ENCODE results near the gene P2RY4.
"Not testable (repeated sequence)": the region's sequence is repeated elsewhere in the genome, so short reads cannot be mapped to it uniquely, and the experiment has no call there.

The P2RY4 gene

GRCh38 chrX:70240751-70241150, 19.3 kb downstream of the P2RY4 start:
- Histone ChIP-seq H3K36me3 (ENCODE audit: control insufficient read depth, insufficient read depth, low read length) (no peaks in the 10 kb centered on the region), H3K4me3 (ENCODE audit: low read depth, low read length) (no peak overlapping the region), H3K27me3 (ENCODE audit: control insufficient read depth, insufficient read depth, low read length) (no peaks in the 10 kb centered on the region), H3K4me1 (ENCODE audit: control insufficient read depth, insufficient read depth, low read length) (no peaks in the 10 kb centered on the region), H3K9me3 (ENCODE audit: control insufficient read depth, insufficient read depth, low read length) (peaks cover 2% of the 10 kb centered on the region), H3K9ac (ENCODE audit: low read depth, low read length) (no peak overlapping the region)

GRCh38 chrX:70234355-70234754, 25.6 kb downstream of the P2RY4 start, which contains the start of gene AWAT1:
Gene AWAT1, plus strand, starts transcription at chrX:70234655. Its CDS starts 41 bp downstream, at chrX:70234696.
- H3K4me1 ChIP-seq (ENCODE audit: control insufficient read depth, insufficient read depth, low read length) = no peaks in the 10 kb centered on the region
- peaks cover 2% of the 10 kb centered on the region for H3K9me3 ChIP-seq (ENCODE audit: control insufficient read depth, insufficient read depth, low read length)
- H3K27me3 ChIP-seq (ENCODE audit: control insufficient read depth, insufficient read depth, low read length) = no peaks in the 10 kb centered on the region
- no peaks in the 10 kb centered on the region for H3K36me3 ChIP-seq (ENCODE audit: control insufficient read depth, insufficient read depth, low read length)
- no peak within 1 kb of the TSS for H3K4me3 ChIP-seq (ENCODE audit: low read depth, low read length)
- H3K9ac ChIP-seq (ENCODE audit: low read depth, low read length) = no peak within 1 kb of the TSS

- Histone ChIP-seq H3K36me3 (ENCODE audit: control insufficient read depth, insufficient read depth, low read length) (no peaks in the 10 kb centered on the region), H3K4me1 (ENCODE audit: control insufficient read depth, insufficient read depth, low read length) (no peaks in the 10 kb centered on the region), H3K9me3 (ENCODE audit: control insufficient read depth, insufficient read depth, low read length) (no peaks in the 10 kb centered on the region), H3K4me3 (ENCODE audit: low read depth, low read length) (no peak overlapping the region), H3K9ac (ENCODE audit: low read depth, low read length) (no peak overlapping the region), H3K27me3 (ENCODE audit: control insufficient read depth, insufficient read depth, low read length) (no peaks in the 10 kb centered on the region)
Observed at GRCh38 chrX:70231666-70232065, 28.3 kb downstream of the P2RY4 start.

GRCh38 chrX:70226687-70227086, 33.3 kb downstream of the P2RY4 start:
- Histone ChIP-seq H3K4me1 (ENCODE audit: control insufficient read depth, insufficient read depth, low read length) (no peaks in the 10 kb centered on the region), H3K9ac (ENCODE audit: low read depth, low read length) (no peak overlapping the region), H3K27me3 (ENCODE audit: control insufficient read depth, insufficient read depth, low read length) (no peaks in the 10 kb centered on the region), H3K36me3 (ENCODE audit: control insufficient read depth, insufficient read depth, low read length) (no peaks in the 10 kb centered on the region), H3K9me3 (ENCODE audit: control insufficient read depth, insufficient read depth, low read length) (no peaks in the 10 kb centered on the region), H3K4me3 (ENCODE audit: low read depth, low read length) (no peak overlapping the region)

GRCh38 chrX:70226048-70226447, 34.0 kb downstream of the P2RY4 start:
- no peaks in the 10 kb centered on the region for H3K9me3 ChIP-seq (ENCODE audit: control insufficient read depth, insufficient read depth, low read length)
- H3K4me3 ChIP-seq (ENCODE audit: low read depth, low read length) = no peak overlapping the region
- H3K9ac ChIP-seq (ENCODE audit: low read depth, low read length) = no peak overlapping the region
- no peaks in the 10 kb centered on the region for H3K4me1 ChIP-seq (ENCODE audit: control insufficient read depth, insufficient read depth, low read length)
- H3K36me3 ChIP-seq (ENCODE audit: control insufficient read depth, insufficient read depth, low read length) = no peaks in the 10 kb centered on the region
- H3K27me3 ChIP-seq (ENCODE audit: control insufficient read depth, insufficient read depth, low read length) = no peaks in the 10 kb centered on the region

GRCh38 chrX:70219938-70220764, 39.9 kb downstream of the P2RY4 start:
- H3K4me3 ChIP-seq (ENCODE audit: low read depth, low read length) = no peak overlapping the region
- peaks cover 4% of the 10 kb centered on the region for H3K9me3 ChIP-seq (ENCODE audit: control insufficient read depth, insufficient read depth, low read length)
- no peaks in the 10 kb centered on the region for H3K4me1 ChIP-seq (ENCODE audit: control insufficient read depth, insufficient read depth, low read length)
- H3K36me3 ChIP-seq (ENCODE audit: control insufficient read depth, insufficient read depth, low read length) = no peaks in the 10 kb centered on the region
- no peaks in the 10 kb centered on the region for H3K27me3 ChIP-seq (ENCODE audit: control insufficient read depth, insufficient read depth, low read length)
- no peak overlapping the region for H3K9ac ChIP-seq (ENCODE audit: low read depth, low read length)

GRCh38 chrX:70209570-70209969, 50.4 kb downstream of the P2RY4 start:
- H3K4me3 ChIP-seq (ENCODE audit: low read depth, low read length); H3K9me3 ChIP-seq (ENCODE audit: control insufficient read depth, insufficient read depth, low read length); H3K27me3 ChIP-seq (ENCODE audit: control insufficient read depth, insufficient read depth, low read length); H3K36me3 ChIP-seq (ENCODE audit: control insufficient read depth, insufficient read depth, low read length); H3K9ac ChIP-seq (ENCODE audit: low read depth, low read length); H3K4me1 ChIP-seq (ENCODE audit: control insufficient read depth, insufficient read depth, low read length): not testable (repeated sequence)

- Histone ChIP-seq H3K4me3 (ENCODE audit: low read depth, low read length) (no peak overlapping the region), H3K4me1 (ENCODE audit: control insufficient read depth, insufficient read depth, low read length) (no peaks in the 10 kb centered on the region), H3K9me3 (ENCODE audit: control insufficient read depth, insufficient read depth, low read length) (no peaks in the 10 kb centered on the region), H3K27me3 (ENCODE audit: control insufficient read depth, insufficient read depth, low read length) (no peaks in the 10 kb centered on the region), H3K9ac (ENCODE audit: low read depth, low read length) (no peak overlapping the region), H3K36me3 (ENCODE audit: control insufficient read depth, insufficient read depth, low read length) (no peaks in the 10 kb centered on the region)
Observed at GRCh38 chrX:70208479-70208878, 51.5 kb downstream of the P2RY4 start.

Data from iPS-15b (cell line).